ENCODE measurements around the gene CHTF18. TPM values are rescaled to one million over a fixed set of nuclear protein-coding genes. Genes with fewer than 3 reads are reported as not detected.

Gene CHTF18
- total RNA-seq, 1 donor from 2014 or later = 3.1 TPM

- Histone ChIP-seq H3K36me3 (no peaks in the 10 kb centered on the region), H3K4me1 (peaks cover 32% of the 10 kb centered on the region), H3K4me3 (peak overlapping the region; percentile 83), H3K27me3 (ENCODE audit: low read depth) (peaks cover 23% of the 10 kb centered on the region), H3K9me3 (replicated peaks) (peaks cover 5% of the 10 kb centered on the region), H3K27ac (replicated peaks) (peak overlapping the region; percentile 91)
- no peak for DNase-seq
- intact Hi-C loops (cut with micrococcal nuclease) = no loop called here
- TF ChIP-seq CTCF (IDR thresholded peaks at IDR 0.05; ENCODE audit: borderline replicate concordance) = no peak
Observed at GRCh38 chr16:808085-808386, 19.6 kb downstream of the CHTF18 start.

GRCh38 chr16:813204-813915, 24.9 kb downstream of the CHTF18 start:
- Histone ChIP-seq H3K9me3 (replicated peaks) (peaks cover 5% of the 10 kb centered on the region), H3K4me3 (peak overlapping the region; percentile 55), H3K4me1 (peaks cover 15% of the 10 kb centered on the region), H3K36me3 (no peaks in the 10 kb centered on the region), H3K27ac (replicated peaks) (no peak overlapping the region), H3K27me3 (ENCODE audit: low read depth) (peaks cover 70% of the 10 kb centered on the region)
- TF ChIP-seq CTCF (IDR thresholded peaks at IDR 0.05; ENCODE audit: borderline replicate concordance) = peak; percentile 77
- DNase-seq = peak; percentile 46
- intact Hi-C loops (cut with micrococcal nuclease) = loop anchor here (10.0 kb wide), 1 partner anchor 241 kb away; no protein-coding TSS in a partner anchor

- Histone ChIP-seq H3K9me3 (replicated peaks) (peaks cover 5% of the 10 kb centered on the region), H3K4me3 (peak overlapping the region; percentile 55), H3K4me1 (peaks cover 12% of the 10 kb centered on the region), H3K27me3 (ENCODE audit: low read depth) (peaks cover 76% of the 10 kb centered on the region), H3K27ac (replicated peaks) (no peak overlapping the region), H3K36me3 (no peaks in the 10 kb centered on the region)
- DNase-seq = no peak
- TF ChIP-seq CTCF (IDR thresholded peaks at IDR 0.05; ENCODE audit: borderline replicate concordance) = no peak
- intact Hi-C loops (cut with micrococcal nuclease) = loop anchor here (10.0 kb wide), 1 partner anchor 241 kb away; no protein-coding TSS in a partner anchor
Observed at GRCh38 chr16:813916-814412, 25.5 kb downstream of the CHTF18 start.

GRCh38 chr16:814974-815373, 26.6 kb downstream of the CHTF18 start:
- intact Hi-C loops (cut with micrococcal nuclease) = loop anchor here (10.0 kb wide), 1 partner anchor 240 kb away; no protein-coding TSS in a partner anchor
- TF ChIP-seq CTCF (IDR thresholded peaks at IDR 0.05; ENCODE audit: borderline replicate concordance) = no peak

GRCh38 chr16:815861-816260, 27.4 kb downstream of the CHTF18 start:
- no peak for DNase-seq
- intact Hi-C loops (cut with micrococcal nuclease) = loop anchor here (10.0 kb wide), 1 partner anchor 239 kb away; no protein-coding TSS in a partner anchor

More at GRCh38 chr16:814974-815373, 26.6 kb downstream of the CHTF18 start:
- Histone ChIP-seq H3K36me3 (no peaks in the 10 kb centered on the region), H3K27me3 (ENCODE audit: low read depth) (peaks cover 86% of the 10 kb centered on the region), H3K27ac (replicated peaks) (no peak overlapping the region), H3K4me1 (peaks cover 12% of the 10 kb centered on the region), H3K9me3 (replicated peaks) (peaks cover 5% of the 10 kb centered on the region), H3K4me3 (no peak overlapping the region)
- no peak for DNase-seq

More at GRCh38 chr16:815861-816260, 27.4 kb downstream of the CHTF18 start:
- peaks cover 5% of the 10 kb centered on the region for H3K9me3 ChIP-seq (replicated peaks)
- H3K4me3 ChIP-seq = no peak overlapping the region
- peaks cover 93% of the 10 kb centered on the region for H3K27me3 ChIP-seq (ENCODE audit: low read depth)
- peaks cover 12% of the 10 kb centered on the region for H3K4me1 ChIP-seq
- TF ChIP-seq CTCF (IDR thresholded peaks at IDR 0.05; ENCODE audit: borderline replicate concordance) = no peak
- no peak overlapping the region for H3K27ac ChIP-seq (replicated peaks)
- H3K36me3 ChIP-seq = no peaks in the 10 kb centered on the region

All from left ventricle myocardium inferior (tissue), 1 donor.